Cardiac muscle cell (in vitro differentiated cells and primary cell): Measurements from ENCODE around the gene UBA1. TPM values are rescaled to one million over a fixed set of nuclear protein-coding genes. Genes with fewer than 3 reads are reported as not detected.

Experiments
- DNase-seq, 2 donors: peaks; one replicate each; pipeline versions ENCODE4 v3.0.0 to v3.0.0-alpha.2; 2010 to 2017; ENCODE audit warnings: low read depth in 1 of 2, low spot score in 1 of 2
- H3K27ac ChIP-seq: fragments of 200-600 bp; sonication (generic); 2 replicates; pipeline ENCODE4 v1.5.1; 2016
- H3K27me3 ChIP-seq: fragments of 200-600 bp; sonication (generic); 2 replicates; pipeline ENCODE4 v1.6.0; 2016; ENCODE audit warnings: control low read depth
- H3K36me3 ChIP-seq: fragments of 200-600 bp; sonication (generic); 2 replicates; pipeline ENCODE4 v1.5.1; 2016; ENCODE audit warnings: control low read depth
- H3K4me1 ChIP-seq: fragments of 200-600 bp; sonication (generic); 2 replicates; pipeline ENCODE4 v1.8.1; 2017; ENCODE audit warnings: low read depth, mild to moderate bottlenecking, mixed run types
- H3K4me3 ChIP-seq: fragments of 200-600 bp; sonication (generic); 2 replicates; pipeline ENCODE4 v1.5.1; 2016; ENCODE audit warnings: mild to moderate bottlenecking
- H3K9me3 ChIP-seq: fragments of 200-600 bp; sonication (generic); 2 replicates; pipeline ENCODE4 v1.5.1; 2017; ENCODE audit warnings: low read depth, mild to moderate bottlenecking, control low read depth
- CTCF ChIP-seq: IDR thresholded peaks from 2 replicates; pipeline ENCODE4 v1.5.1; 2012; ENCODE audit warnings: low read depth, mild to moderate bottlenecking, low read length
- polyA plus RNA-seq: library from polyadenylated mRNA; unstranded; fragments of >200 nt; fragmentation: Nextera tagmentation; extraction: Ambion mirVana; gene quantifications from 2 replicates; pipeline ENCODE4 v1.2.1, GENCODE V29; 2016
- total RNA-seq: library from RNA; depleted of rRNA; stranded (reverse); fragments of >200 nt; gene quantifications from 2 replicates; pipeline ENCODE4 v1.2.3, GENCODE V29; 2016

The UBA1 gene
- total and polyA plus RNA-seq, 2 experiments from 2014 or later, result 280 to 386 TPM

- Histone ChIP-seq H3K4me1 (no peaks in the 10 kb centered on the region), H3K36me3 (no peaks in the 10 kb centered on the region), H3K4me3 (no peak overlapping the region), H3K9me3 (no peaks in the 10 kb centered on the region), H3K27ac (no peak overlapping the region), H3K27me3 (no peaks in the 10 kb centered on the region)
- peak in 1 of 2 donors; percentile 62 for DNase-seq
- TF ChIP-seq CTCF, result no peak
Measured at GRCh38 chrX:47166126-47166525, 27.5 kb upstream of the UBA1 start.

DNA sequence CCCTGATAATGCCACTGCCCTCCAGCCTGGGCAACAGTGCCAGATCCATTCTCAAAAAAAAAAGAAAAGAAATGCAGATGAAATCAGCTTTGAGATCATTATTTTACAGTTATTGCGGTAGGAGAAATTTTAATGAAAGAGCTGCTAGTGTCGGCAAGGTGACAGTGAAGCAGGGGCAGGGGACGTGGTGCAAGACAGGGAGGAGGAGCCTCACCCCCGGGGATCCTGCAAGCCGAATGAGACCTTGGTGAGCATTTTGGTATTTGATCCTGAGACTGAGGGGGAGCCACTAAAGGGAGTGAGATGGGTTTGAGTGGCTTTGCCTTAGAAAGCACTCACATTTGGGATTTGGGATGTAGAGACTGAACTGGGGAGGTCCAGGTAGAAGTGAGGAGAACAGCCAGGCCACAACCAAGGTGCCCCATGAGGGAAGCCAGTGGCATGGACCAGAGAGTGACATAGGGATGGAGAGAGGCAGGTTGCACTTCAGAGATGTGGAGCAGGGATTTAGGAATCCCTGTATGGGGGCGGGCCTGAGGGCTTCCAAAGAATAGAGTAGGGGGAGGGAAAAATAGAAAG is 25.0 kb upstream of the UBA1 start:
- H3K27ac ChIP-seq, result no peak overlapping the region
- H3K36me3 ChIP-seq, result no peaks in the 10 kb centered on the region
- no peaks in the 10 kb centered on the region for H3K27me3 ChIP-seq
- DNase-seq, result no peak
- H3K4me3 ChIP-seq, result no peak overlapping the region
- H3K9me3 ChIP-seq, result no peaks in the 10 kb centered on the region
- TF ChIP-seq CTCF, result no peak
- no peaks in the 10 kb centered on the region for H3K4me1 ChIP-seq

DNA sequence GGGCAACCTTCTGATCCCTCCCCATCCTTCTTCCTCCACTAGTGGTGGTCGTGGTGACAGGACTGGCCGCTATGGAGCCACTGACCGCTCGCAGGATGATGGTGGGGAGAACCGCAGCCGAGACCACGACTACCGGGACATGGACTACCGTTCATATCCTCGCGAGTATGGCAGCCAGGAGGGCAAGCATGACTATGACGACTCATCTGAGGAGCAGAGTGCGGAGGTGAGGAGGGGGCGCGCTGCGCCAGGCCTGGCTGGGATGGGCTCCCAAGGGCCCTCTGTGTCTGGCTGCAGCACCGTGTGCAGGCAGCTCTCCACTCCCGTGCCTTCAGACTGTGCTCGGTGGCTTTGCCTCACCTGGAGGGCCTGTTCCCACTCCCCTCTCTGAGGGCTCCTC is 24.4 kb upstream of the UBA1 start:
- Histone ChIP-seq H3K4me3 (no peak overlapping the region), H3K9me3 (no peaks in the 10 kb centered on the region), H3K27ac (no peak overlapping the region), H3K36me3 (no peaks in the 10 kb centered on the region), H3K4me1 (no peaks in the 10 kb centered on the region), H3K27me3 (no peaks in the 10 kb centered on the region)
- DNase-seq, result no peak
- no peak for TF ChIP-seq CTCF

DNA sequence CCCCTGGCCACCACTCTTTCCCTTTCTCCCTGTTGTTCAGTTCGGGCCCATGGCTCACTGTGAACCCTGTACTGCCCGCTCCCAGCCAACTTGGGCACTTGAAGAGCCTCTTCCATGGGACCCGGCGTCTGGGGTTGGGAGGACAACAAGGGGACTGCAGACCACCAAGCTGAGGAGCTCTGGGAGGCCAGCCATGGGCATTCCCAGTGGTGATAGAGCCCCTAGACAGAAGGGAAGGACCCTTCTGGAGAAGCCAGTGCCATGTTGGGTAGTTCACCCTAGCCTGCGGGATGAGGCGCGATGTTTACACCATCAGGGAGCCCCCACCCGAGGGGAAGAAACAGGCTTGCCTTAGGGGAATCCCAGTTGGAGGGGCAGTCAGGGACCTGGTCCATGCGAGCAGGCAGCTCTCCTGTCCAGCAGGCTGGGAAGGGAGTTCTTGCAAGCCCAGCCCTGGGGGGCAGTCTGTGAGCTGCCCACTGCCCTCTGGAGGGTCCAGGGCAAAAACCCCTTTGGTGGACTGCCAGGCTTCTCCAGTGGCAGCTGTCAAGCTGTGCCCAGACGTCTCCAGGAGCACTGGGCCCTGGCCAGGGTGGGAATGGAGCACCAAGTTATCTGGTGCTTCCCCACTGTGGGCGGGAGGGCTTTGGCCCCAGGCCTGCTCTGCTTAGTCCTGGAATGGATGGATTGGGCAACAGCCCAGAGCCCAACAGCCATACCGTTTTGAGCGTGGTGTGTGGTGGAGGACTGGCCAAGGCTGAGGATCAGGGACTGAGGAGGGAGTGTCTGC is 23.7 kb upstream of the UBA1 start:
- H3K27me3 ChIP-seq, result no peaks in the 10 kb centered on the region

GRCh38 chrX:47170861-47171692 is 22.6 kb upstream of the UBA1 start:
- Histone ChIP-seq H3K4me1 (no peaks in the 10 kb centered on the region), H3K27me3 (no peaks in the 10 kb centered on the region), H3K4me3 (no peak overlapping the region), H3K9me3 (no peaks in the 10 kb centered on the region), H3K27ac (no peak overlapping the region), H3K36me3 (no peaks in the 10 kb centered on the region)
- TF ChIP-seq CTCF, result no peak
- DNase-seq, result no peak

More for the DNA sequence above, 23.7 kb upstream of the UBA1 start:
- peak in 1 of 2 donors; percentile 84 for DNase-seq
- TF ChIP-seq CTCF, result no peak
- no peak overlapping the region for H3K27ac ChIP-seq
- no peaks in the 10 kb centered on the region for H3K9me3 ChIP-seq
- no peaks in the 10 kb centered on the region for H3K36me3 ChIP-seq
- H3K4me1 ChIP-seq, result no peaks in the 10 kb centered on the region
- H3K4me3 ChIP-seq, result no peak overlapping the region
